GM21717 (cell line): ENCODE measurements around the gene EARS2.
"Not testable (repeated sequence)": the region's sequence is repeated elsewhere in the genome, so short reads cannot be mapped to it uniquely, and the experiment has no call there.

Source experiments
- ATAC-seq: cut with Tn5 transposase; IDR thresholded peaks from one replicate; pipeline ENCODE4 v1.9.1; 2021; ENCODE audit warnings: mild to moderate bottlenecking, moderate library complexity; ENCODE audit not compliant: unreplicated experiment

EARS2 gene

DNA sequence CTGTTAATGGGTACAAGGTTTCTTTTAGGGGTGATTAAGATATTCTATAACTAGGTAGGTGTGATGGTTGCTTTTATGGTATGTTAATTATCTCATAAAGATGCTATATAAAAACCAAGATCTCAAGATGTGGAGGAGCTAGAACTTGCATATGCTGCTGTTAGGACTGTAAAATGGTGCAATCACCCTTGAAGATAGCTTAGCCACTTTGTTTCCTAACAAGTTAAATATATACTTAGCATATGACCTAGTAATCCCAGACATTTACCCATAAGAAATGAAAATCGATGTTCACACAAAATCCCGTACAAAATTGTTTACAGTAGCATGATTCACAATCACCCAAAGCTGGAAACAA is 71.9 kb downstream of the EARS2 start:
- no peak for ATAC-seq

DNA sequence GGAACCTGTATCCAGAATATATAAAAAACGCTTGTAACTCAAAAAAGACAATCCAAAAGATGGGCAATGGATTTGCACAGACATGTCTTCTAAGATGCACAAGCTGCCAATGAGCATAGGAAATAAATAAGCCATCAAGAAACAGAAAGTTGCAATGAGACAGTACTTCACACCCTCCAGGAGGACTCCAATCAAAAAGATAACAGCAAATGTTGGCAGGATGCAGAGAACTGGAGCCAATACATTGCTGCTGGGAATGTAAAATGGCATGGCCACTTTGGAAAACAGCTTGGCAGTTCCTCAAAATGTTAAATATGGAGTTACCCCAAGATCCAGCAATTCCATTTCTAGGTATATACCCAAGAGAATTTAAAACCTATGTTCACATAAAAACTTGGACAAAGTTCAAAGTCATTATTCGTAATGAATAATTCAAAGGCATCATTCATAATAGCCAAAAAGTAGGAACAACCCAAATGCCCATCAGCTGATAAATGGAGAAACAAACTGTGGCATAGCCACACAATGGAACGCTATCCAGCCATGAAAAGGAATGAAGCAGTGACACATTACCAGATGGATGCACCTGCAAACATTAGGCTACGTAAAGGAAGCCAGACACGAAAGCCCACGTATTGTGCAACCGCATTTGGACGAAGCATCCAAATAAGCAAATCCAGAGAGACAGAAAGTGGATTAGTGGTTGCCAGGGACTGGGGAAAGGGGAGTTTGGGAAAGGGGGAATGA is 72.5 kb downstream of the EARS2 start:
- ATAC-seq, result no peak

DNA sequence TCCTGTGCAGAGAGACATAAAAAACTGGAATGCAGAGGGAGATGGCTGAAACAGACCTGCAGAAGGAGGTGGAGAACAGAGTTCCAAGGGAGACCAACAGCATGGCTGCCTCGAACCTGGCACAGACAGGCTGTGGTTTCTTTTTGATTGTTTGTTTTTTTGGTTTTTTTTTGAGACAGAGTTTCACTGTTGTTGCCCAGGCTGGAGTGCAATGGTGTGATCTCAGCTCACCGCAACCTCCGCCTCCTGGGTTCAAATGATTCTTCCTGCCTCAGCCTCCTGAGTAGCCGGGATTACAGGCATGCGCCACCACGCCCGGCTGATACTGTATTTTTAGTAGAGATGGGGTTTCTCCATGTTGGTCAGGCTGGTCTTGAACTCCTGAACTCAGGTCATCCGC is 73.7 kb downstream of the EARS2 start:
- not testable (repeated sequence) for ATAC-seq

DNA sequence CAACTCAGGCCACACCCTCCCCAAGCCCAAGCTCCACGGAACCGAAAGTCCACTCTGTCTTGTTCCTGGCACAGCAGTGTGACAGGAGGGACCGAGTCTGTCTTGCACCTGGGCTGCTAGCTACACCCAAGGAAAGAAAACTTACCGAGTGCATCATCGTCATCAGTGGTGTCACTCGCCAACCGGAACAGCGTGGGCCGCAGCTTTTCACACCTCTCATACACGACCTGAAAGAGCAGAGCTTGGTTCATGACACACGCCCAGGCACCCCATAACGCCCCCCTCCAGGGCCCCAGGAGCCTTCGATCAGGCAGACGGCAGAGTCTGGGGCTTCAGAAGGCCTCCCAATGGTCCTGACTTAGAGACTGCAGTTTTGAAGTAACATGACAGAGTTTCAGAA is 74.4 kb downstream of the EARS2 start:
- no peak for ATAC-seq

DNA sequence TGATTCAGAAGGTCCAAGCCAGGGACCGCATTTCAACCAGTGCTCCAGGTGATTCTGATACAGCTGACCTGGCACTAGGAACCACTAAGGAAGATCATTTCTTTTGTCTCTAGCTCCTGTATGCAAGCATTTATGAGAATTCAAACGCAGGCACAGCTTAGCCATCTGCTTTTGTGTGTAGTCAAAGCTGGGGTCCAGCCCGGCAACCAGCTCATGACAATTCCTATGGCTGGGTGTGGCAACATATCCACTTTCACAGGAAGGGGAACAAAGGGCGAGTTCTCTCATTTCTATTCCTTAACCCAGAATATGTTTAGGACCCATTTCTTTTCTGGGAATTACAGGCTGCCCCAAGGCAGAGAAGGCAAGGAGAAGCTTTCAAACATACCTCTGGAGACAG is 76.9 kb downstream of the EARS2 start:
- no peak for ATAC-seq

- no peak for ATAC-seq
These were observed 78.0 kb downstream of the EARS2 start for GRCh38 chr16:23479138-23479537.

DNA sequence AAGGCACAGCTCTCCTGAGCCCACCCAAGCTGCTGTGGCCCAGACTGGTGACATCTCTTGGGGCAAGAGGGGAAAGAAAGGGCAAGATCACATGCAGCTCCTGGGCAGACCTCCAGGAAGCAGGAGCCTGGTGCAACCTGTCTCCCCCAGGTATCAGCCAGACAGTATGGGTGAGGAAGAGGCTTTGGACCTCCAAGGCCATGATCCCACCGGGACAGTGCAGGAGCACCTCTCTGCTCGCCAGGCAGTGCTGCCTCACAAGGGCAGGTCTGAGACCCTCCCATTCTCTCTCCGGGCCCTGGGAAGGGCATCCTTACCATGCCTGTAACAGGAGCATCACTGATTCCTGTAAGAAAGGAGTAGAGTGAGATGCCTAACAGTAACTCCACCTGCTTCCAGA is 78.6 kb downstream of the EARS2 start:
- no peak for ATAC-seq

DNA sequence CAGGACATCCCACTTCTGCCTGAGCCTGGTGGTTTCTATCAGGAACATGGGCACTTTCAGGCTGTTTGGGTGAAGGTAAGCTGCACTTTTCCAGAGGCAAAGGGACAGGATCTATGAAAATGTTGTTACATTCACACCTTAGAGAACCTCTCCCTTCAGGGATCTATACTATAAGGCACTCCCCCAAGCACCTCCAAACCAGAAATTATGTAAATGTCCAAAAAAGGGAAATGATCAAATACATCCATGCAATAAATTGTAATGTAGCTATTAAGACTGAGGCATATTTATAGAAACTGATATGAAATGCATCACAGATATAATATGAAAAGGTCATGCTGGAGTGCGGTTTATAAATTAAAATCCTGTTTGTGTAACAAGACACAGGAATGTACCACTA is 80.9 kb downstream of the EARS2 start:
- ATAC-seq, result no peak
